ENCODE measurements around the gene DTX1. TPM values are rescaled to one million over a fixed set of nuclear protein-coding genes. Genes with fewer than 3 reads are reported as not detected.

DTX1 gene
- total RNA-seq, 1 donor from 2014 or later: 4.5 TPM

DNA sequence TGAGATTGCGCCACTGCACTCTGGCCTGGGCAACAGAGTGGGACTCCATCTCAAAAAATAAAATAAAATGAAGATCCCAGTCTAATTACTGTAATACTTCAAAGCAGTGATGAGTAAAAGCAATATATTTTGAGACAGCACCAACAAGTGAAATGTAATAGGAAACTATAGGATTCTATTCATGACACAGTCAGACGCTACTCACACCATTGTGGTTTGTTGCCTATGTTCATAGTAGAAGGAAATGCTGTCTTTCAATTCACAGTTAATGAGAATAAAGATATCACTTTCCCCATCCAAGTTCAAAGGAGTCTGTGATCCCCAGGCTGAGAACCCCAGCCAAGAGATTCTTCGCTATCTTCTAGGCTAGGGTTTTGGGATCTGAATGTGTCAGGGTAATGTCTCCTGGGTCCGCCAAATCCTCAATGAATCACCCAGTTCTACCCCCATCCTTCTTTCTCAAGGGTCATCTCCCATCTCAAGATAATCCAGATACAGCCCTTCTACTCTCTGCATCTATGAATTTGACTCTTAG, 16.6 kb upstream of the DTX1 start:
- intact Hi-C loops (cut with DNase I): loop anchor here (10.0 kb wide), 1 partner anchor 135 kb away; the partner anchor contains the start of gene OAS1
- Histone ChIP-seq H3K27ac (no peak overlapping the region), H3K36me3 (no peaks in the 10 kb centered on the region), H3K4me1 (no peaks in the 10 kb centered on the region), H3K4me3 (no peak overlapping the region), H3K27me3 (no peaks in the 10 kb centered on the region), H3K9me3 (no peaks in the 10 kb centered on the region)
- TF ChIP-seq, protein P1, sequence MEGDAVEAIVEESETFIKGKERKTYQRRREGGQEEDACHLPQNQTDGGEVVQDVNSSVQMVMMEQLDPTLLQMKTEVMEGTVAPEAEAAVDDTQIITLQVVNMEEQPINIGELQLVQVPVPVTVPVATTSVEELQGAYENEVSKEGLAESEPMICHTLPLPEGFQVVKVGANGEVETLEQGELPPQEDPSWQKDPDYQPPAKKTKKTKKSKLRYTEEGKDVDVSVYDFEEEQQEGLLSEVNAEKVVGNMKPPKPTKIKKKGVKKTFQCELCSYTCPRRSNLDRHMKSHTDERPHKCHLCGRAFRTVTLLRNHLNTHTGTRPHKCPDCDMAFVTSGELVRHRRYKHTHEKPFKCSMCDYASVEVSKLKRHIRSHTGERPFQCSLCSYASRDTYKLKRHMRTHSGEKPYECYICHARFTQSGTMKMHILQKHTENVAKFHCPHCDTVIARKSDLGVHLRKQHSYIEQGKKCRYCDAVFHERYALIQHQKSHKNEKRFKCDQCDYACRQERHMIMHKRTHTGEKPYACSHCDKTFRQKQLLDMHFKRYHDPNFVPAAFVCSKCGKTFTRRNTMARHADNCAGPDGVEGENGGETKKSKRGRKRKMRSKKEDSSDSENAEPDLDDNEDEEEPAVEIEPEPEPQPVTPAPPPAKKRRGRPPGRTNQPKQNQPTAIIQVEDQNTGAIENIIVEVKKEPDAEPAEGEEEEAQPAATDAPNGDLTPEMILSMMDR (IDR thresholded peaks at IDR 0.05): no peak
- no peak for DNase-seq (ENCODE audit: low spot score in 2 of 2)

DNA sequence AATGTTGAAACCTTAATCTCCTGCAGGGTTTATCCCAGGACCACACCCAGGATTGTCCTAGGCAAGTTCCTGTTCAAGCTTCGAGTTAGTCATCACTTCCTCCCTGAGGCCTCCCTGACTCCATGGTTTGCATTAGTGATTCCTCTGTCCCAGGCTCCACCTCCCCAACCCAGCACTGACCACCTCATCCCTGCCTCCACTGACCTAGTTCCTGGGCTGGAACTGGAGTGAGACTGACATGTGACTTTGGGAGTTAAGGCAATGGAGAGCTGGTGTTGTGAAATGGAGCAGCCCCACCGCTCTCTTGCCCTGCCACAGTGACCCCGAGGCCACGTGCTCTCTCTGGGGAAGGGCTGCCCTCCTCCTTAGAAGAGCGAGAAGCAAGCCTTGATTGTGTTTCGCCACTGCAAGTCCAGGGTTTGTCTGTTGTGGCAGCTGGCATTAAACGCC, 15.8 kb upstream of the DTX1 start:
- Histone ChIP-seq H3K27ac (peak overlapping the region in 1 of 2 donors; percentile 10), H3K9me3 (no peaks in the 10 kb centered on the region), H3K4me3 (no peak overlapping the region), H3K27me3 (no peaks in the 10 kb centered on the region), H3K4me1 (no peaks in the 10 kb centered on the region), H3K36me3 (no peaks in the 10 kb centered on the region)
- intact Hi-C loops (cut with DNase I): no loop called here
- peak; percentile 61 to 86 for DNase-seq (ENCODE audit: low spot score in 2 of 2)
- TF ChIP-seq, protein P1 (IDR thresholded peaks at IDR 0.05): no peak

DNA sequence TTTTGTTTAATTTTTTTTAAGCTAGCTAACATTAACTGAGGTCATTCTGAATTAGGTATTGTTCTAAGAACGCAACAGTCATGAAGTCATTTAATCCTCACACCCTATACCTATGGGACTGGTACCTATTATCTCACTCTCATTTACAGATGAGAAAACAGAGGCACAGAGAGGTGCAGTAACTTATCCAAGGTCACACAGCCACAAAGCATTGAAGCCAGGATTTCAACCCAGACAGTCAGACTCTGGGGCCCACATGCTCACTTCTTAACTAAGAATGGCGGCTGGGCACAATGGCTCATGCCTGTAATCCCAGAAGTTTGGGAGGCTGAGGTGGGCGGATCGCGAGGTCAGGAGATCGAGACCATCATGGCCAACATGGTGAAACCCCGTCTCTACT, 15.0 kb upstream of the DTX1 start:
- TF ChIP-seq, protein P1 (IDR thresholded peaks at IDR 0.05): no peak
- intact Hi-C loops (cut with DNase I): no loop called here
- no peak for DNase-seq (ENCODE audit: low spot score in 2 of 2)
- Histone ChIP-seq H3K27me3 (no peaks in the 10 kb centered on the region), H3K4me3 (no peak overlapping the region), H3K27ac (no peak overlapping the region), H3K9me3 (no peaks in the 10 kb centered on the region), H3K4me1 (no peaks in the 10 kb centered on the region), H3K36me3 (no peaks in the 10 kb centered on the region)

DNA sequence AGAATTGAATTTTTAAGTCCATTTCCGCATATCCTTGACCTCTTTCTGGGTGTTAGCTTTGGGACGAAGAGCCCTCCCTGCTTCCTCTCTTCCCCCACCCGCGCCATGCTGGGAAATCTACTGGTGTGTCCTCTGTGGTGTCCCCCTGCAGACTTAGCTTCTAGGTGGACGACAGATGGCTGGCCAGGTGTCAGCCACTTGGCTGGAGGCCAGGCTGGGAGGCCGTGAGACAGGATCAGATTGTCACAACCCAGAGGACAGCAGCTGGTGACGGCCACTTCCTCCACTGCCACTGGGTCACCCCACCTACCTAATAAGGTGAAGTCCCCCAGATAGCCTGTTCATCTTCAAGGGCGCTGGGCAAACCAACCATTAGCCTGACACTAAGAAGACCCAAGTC, 13.3 kb upstream of the DTX1 start:
- H3K9me3 ChIP-seq: no peaks in the 10 kb centered on the region
- no peak overlapping the region for H3K27ac ChIP-seq
- intact Hi-C loops (cut with DNase I): no loop called here
- TF ChIP-seq, protein P1 (IDR thresholded peaks at IDR 0.05): no peak
- H3K27me3 ChIP-seq: no peaks in the 10 kb centered on the region
- no peak for DNase-seq (ENCODE audit: low spot score in 2 of 2)
- H3K4me3 ChIP-seq: no peak overlapping the region
- H3K4me1 ChIP-seq: no peaks in the 10 kb centered on the region
- H3K36me3 ChIP-seq: no peaks in the 10 kb centered on the region

DNA sequence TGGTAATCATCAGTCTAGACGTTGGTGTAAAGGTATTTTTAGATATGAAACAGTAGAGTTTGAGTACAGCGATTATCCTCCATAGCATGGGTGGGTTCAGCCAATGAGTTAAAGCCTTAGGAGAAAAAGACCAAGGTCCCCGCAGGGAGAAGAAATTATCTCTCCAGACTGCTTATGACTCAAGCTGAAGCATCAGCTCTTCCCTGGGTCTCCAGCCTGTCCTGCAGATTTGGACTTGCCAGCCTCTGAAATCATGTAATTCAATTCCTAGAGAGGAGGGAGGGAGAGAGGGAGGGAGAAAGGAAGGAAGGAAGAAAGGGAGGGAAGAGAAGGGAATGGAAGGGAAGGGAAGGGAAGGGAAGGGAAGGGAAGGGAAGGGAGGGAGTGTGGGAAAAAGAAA, 12.0 kb upstream of the DTX1 start:
- H3K27me3 ChIP-seq: no peaks in the 10 kb centered on the region
- TF ChIP-seq, protein P1 (IDR thresholded peaks at IDR 0.05): no peak
- no peak overlapping the region for H3K27ac ChIP-seq
- no peaks in the 10 kb centered on the region for H3K4me1 ChIP-seq
- H3K9me3 ChIP-seq: no peaks in the 10 kb centered on the region
- no peaks in the 10 kb centered on the region for H3K36me3 ChIP-seq
- H3K4me3 ChIP-seq: no peak overlapping the region
- no peak for DNase-seq (ENCODE audit: low spot score in 2 of 2)
- intact Hi-C loops (cut with DNase I): no loop called here

DNA sequence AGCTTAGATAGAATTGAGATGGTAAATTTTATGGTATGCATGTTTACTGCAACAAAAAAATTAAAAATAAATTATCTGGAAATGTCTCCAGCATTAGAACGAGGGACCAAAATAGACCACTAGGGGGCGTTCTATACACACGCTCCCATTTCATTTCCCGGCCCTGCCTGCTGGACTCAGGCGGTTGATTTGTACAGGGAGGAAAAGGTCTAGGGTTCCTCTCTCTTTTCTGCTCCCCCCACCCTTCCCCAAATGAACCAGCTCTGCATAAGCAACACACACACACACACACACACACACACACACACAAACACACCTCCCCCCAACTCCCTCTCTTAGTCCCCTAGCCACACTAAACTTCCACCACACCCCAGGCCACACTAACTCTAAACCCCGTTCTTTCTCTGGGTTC, 7.8 kb upstream of the DTX1 start:
- no peak overlapping the region for H3K4me3 ChIP-seq
- no peaks in the 10 kb centered on the region for H3K27me3 ChIP-seq
- TF ChIP-seq, protein P1 (IDR thresholded peaks at IDR 0.05): peak; percentile 50 to 78 (median 76)
- H3K27ac ChIP-seq: no peak overlapping the region
- H3K36me3 ChIP-seq: no peaks in the 10 kb centered on the region
- intact Hi-C loops (cut with DNase I): loop anchor here (1.0 to 5.0 kb wide), 4 partner anchors 50 to 864 kb away; no protein-coding TSS in a partner anchor
- H3K9me3 ChIP-seq: no peaks in the 10 kb centered on the region
- H3K4me1 ChIP-seq: no peaks in the 10 kb centered on the region
- DNase-seq (ENCODE audit: low spot score in 2 of 2): no peak

All from ascending aorta (tissue), 2 donors.